GM12891 (cell line): ENCODE measurements around the gene MBOAT7.
"Not testable (repeated sequence)": the region's sequence is repeated elsewhere in the genome, so short reads cannot be mapped to it uniquely, and the experiment has no call there.

Experiments used
- DNase-seq: peaks from one replicate; pipeline ENCODE4 v3.0.0; 2011; ENCODE audit warnings: low spot score; ENCODE audit not compliant: insufficient read length
- FAIRE-seq: peaks from 2 replicates; lab custom pipeline; 2011; peaks lifted over from hg19 to GRCh38; lab: Jason Lieb, UNC
- PAX5 ChIP-seq: IDR thresholded peaks from 2 replicates; pipeline ENCODE4 v1.6.1; 2011; ENCODE audit warnings: low read length, moderate library complexity, mild to moderate bottlenecking; ENCODE audit not compliant: insufficient read depth, severe bottlenecking
- POLR2A ChIP-seq: IDR thresholded peaks from 2 replicates; pipeline ENCODE4 v1.6.1; 2011; ENCODE audit warnings: low read depth, low read length, control low read depth
- POLR2AphosphoS5 ChIP-seq: IDR thresholded peaks from 2 replicates; pipeline ENCODE4 v1.6.1; 2011; ENCODE audit warnings: low read depth, low read length, control low read depth
- POU2F2 ChIP-seq: IDR thresholded peaks from 2 replicates; pipeline ENCODE4 v1.6.1; 2011; ENCODE audit warnings: low read depth, mild to moderate bottlenecking, control low read depth, low read length, moderate library complexity
- SPI1 ChIP-seq: IDR thresholded peaks from 2 replicates; pipeline ENCODE4 v1.6.1; 2011; ENCODE audit warnings: low read depth, low read length, control low read depth
- TAF1 ChIP-seq: IDR thresholded peaks from 2 replicates; pipeline ENCODE4 v1.6.1; 2011; ENCODE audit warnings: low read depth, low read length, control low read depth

MBOAT7 gene

DNA sequence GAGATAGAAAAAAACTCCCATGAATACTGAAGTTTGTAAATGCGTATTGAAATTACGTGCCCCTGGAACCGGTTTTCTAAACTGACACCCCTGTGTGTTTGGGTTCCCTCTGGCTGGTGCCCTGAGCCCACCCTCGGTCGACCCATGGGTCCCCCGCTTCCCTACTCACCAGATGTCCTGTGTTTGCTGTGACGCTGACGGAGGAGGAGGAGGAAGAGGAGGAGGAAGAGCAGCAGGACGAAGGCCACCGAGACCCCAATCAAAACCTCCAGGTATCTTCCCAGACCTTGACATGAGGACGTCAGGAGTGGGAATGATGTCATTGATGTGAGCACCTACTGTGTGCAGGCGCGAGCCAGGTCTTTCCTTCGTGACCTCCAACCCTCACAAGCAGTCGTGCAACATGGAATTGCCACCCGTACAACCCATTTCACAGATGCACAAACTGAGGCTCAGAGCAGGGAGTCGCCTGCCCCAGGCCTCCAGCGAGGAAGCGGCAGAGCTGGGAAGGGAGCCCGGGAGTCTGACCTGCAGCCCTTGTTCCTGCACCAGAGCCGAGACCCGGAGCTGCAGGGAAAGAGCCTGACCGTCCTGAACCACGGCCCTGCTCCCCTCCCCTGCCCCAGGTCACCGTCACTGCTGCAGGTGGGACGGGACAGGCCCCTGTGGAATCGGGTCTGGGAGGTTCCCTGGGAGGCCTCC lies 29.7 kb upstream of the MBOAT7 start:
- FAIRE-seq = no peak
- TF ChIP-seq TAF1 (no peak), SPI1 (no peak), POU2F2 (no peak), POLR2A (no peak), PAX5 (no peak), POLR2AphosphoS5 (no peak)
- DNase-seq = no peak

DNA sequence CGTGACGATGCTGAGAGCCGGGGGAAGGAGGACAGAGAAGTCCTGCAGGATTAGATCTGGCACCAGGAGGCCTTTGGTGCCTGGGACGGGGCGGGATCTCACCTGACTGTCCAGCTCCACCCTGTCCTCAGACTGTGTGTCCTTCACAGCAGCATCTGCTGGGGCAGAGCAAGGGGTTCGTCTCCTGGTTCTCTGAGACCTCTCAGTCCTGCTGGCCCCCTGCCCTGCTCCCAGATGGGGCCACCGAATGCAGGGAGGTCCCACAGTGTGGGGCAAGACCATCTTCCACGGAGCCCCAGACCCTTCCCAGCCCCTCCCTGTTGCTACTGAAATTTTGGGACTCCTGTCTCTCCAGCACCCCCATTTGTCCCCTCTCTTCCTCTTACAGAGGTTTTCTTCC lies 28.9 kb upstream of the MBOAT7 start:
- no peak for FAIRE-seq
- TF ChIP-seq TAF1 (no peak), POLR2AphosphoS5 (no peak), POU2F2 (no peak), PAX5 (no peak), POLR2A (no peak), SPI1 (no peak)
- no peak for DNase-seq

DNA sequence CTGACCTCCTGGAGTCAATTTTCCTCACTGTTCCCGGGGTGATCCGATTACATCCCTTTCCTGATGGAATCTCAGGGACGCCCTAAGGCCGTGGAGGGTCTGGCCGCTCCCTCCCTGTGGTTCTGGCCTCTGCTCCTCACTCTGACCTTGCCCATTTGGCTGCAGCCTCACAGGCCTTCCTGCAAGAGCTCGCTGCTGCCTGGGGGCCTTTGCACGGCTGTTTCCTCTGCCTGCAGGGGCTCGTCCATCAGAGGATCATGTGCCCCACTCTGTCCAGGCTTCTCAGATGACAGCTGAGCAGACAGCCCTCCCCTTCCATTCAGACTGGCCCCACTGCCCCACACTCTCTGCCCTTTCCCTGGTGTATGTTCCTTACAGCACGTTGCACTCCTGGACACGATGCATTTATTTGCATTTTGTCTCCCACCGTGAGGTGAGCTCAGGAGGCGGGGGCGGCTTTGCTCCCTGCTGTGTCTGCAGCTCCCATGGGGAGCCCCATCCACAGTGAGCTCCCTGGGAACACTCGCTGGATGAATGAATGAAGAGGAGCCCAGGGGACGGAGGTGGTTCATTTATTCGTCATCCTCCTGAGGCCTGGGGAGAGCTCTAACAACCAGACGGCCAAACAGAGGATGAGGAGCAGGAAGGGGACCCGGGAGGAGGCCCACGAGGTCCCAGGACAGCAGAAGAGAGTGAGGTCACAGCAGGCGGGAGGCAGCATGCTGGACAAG lies 28.3 kb upstream of the MBOAT7 start:
- DNase-seq, FAIRE-seq: not testable (repeated sequence)

DNA sequence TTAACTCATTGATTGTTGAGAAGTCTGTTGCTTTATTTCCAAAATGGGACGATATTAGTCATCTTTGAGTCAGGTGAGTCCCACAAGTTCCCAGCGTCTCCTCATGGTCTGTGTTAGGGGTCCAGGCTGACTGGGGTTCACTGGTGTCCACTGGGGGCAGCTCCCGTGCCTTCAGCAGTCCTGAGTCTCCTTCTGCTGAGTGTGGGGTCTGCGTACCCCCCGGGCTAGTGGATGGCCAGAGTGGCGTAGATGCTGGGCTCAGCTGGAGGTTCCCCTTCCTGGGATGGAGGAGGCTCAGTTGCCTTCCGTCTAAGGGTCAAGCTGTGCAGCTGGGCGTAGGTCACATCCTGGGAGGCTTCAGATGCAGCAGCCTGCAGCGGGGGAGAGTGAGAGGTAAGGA lies 27.5 kb upstream of the MBOAT7 start:
- no peak for FAIRE-seq
- no peak for DNase-seq
- TF ChIP-seq POU2F2 (no peak), TAF1 (no peak), POLR2AphosphoS5 (no peak), POLR2A (no peak)

DNA sequence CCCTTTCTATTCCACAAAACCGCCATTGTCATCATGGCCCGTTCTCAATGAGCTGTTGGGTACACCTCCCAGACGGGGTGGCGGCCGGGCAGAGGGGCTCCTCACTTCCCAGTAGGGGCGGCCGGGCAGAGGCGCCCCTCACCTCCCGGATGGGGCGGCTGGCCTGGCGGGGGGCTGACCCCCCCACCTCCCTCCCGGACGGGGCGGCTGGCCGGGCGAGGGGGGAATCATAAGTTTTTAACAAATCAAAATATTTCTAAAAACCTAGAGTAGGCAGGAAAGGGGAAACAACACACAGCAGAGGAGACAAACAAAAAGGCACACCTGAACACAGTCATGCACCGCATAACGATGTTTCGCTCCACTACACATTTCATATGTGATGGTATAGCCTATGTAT lies 25.4 kb upstream of the MBOAT7 start:
- FAIRE-seq, DNase-seq: not testable (repeated sequence)

DNA sequence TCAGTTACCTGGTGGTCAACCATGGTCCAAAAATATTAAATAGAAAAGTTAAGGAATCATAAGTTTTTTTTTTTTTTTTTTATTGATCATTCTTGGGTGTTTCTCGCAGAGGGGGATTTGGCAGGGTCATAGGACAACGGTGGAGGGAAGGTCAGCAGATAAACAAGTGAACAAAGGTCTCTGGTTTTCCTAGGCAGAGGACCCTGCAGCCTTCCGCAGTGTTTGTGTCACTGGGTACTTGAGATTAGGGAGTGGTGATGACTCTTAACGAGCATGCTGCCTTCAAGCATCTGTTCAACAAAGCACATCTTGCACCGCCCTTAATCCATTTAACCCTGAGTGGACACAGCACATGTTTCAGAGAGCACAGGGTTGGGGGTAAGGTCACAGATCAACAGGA lies 24.8 kb upstream of the MBOAT7 start:
- FAIRE-seq, DNase-seq: not testable (repeated sequence)

DNA sequence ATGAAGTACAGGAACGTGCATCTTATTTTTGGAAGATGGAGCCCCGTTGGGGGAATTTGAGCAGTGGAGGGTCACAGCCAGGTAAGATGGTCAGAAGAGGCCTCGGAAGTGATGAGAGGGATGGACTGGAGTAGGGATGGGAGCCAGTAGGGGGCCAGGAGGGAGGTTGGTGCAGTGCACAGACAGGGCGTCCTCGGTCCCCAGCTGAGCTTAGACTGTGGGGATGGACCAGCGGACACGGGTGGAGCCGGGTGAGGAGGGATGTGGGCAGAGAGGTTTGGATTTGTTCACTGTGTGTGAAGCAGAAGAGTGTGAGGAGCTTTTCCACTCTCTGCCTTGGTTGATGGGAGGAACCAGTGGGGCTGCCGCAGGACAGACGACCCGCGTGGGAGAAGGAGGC lies 21.9 kb upstream of the MBOAT7 start:
- TF ChIP-seq PAX5 = no peak
- FAIRE-seq = no peak

DNA sequence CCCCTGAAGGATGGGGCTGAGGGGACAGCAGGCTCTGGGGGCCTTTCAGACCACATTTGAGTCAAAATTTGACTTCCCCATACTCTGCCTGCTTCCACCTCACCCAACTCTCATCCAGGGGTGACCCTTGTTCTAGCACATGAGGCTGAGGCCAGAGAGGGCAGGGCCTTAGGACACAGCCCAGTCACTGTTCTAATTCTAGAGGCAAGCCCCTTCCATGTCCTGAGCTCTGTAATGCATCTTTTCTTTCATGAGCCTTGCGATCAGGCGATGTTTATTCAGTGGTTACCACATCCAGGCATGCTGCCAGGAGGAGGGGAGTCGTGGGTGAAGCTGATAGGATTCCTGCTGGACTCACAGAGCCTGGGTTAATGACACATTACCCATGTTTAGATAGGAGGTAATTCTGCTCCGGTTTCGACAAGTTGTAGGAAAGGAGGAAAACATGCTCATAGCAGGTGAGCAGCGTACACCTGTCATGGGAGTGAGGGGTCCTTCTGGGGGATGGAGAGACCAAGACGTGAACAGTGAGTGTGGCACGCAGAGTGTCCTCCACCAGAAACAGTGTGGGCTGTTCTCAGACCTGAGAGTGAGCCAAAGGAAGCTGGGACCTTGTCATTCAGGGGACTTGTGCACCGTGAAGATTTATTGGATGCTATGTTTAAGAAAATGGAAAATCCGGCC lies 20.6 kb upstream of the MBOAT7 start:
- DNase-seq (no peak), FAIRE-seq (peak; percentile 64)
- TF ChIP-seq POLR2AphosphoS5 = no peak
- TF ChIP-seq POLR2A = peak; percentile 52; the same call in 1 of the 2 replicates
- TF ChIP-seq POU2F2 = no peak
- peak; percentile 12; the same call in 1 of the 2 replicates for TF ChIP-seq SPI1

More for the DNA sequence above, 21.9 kb upstream of the MBOAT7 start:
- DNase-seq = no peak

DNA sequence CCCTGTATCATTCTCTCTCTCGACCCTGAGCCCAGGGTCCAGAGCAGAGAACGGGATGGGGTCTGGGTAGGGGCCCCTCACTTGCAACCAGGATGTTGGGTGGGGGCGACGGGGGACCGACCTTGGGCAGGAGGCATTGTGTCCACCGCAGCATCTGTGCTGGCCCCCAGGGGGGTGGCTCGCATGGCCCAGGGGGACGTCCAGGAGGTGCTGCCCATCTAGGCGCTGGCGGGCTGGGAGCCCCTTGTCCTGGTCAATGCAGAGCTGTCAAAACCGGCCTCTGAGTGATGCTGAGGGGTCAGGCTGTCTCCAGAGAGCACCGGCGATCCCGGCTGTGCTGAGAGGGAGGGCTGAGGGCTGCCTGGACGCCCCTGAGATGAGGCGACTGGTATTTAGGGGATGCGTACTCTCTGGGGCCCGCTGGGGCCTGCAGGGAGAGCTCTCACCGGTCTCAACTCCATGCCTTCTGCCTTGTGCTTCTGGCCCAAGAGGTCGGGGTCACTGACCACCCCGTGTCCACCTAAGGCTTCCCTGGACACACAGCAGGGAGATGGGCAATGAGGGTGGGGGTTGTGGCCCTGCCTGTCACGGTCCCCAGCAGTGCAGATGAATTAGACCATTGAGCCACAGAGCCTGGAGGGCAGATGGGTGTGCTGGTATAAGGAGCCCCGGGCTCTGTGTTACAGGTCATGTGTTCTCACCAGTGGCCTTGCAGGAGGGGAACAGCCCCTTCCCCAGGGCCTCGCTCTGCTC lies 19.9 kb upstream of the MBOAT7 start:
- no peak for DNase-seq
- FAIRE-seq = peak; percentile 9
- TF ChIP-seq POU2F2 (no peak), SPI1 (no peak), PAX5 (no peak), POLR2AphosphoS5 (no peak; the same call in 1 of the 2 replicates), TAF1 (no peak), POLR2A (no peak)

DNA sequence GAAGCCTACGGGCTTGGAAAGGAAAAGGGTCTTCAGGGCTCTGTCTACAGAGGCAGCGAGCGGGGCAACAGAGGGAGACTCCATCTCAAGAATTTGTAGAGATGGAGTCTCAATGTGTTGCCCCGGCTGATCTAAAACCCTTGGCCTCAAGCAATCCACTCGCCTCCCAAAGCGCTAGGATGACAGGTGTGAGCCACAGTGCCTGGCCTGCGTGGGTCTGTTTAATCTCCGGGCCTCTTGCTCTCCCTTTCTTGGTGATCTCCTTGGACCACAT lies 19.3 kb upstream of the MBOAT7 start:
- no peak for TF ChIP-seq POLR2A
- TF ChIP-seq SPI1 = no peak
- FAIRE-seq (no peak), DNase-seq (no peak)

DNA sequence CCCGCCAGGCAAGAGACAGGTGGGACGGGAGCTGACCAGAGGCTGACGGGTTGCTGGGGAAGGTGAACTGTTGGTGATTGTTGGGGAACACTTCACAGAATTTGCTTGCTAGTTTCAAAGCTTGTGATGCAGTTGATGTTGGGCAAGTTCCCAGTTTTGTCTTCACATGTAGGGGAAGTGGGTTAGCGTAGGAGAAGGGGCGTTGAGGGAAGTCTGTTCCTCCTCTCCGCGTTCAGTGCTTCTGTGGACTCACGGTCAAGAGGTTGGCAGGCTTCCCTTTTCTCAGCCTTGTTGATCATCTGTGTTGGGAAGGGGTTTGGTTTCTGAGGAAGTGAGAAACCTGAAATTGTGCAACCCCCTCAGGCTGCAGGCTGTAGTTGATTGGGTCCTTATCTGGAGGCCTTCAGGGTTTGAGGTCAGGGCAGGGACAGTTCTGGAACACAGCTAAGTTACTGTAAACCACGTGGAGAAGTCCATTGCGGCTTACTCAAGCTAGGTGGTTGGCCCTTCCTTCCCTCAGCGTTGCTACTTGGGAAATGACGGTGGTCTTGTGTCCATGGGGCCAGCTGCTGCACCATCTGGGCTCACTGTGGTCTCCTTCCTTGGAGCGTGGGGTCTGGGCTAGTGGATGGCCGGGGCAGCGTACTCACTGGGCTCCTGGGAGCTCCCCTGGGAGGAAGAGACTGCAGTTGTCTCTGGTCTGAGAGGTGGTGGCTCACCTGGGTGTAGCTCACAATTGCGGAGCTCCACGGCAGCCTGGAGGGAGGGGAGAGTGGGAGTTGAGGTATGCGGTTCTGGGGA lies 18.8 kb upstream of the MBOAT7 start:
- TF ChIP-seq POU2F2 (peak; percentile 8; the same call in 1 of the 2 replicates), PAX5 (no peak), POLR2AphosphoS5 (peak; percentile 88), SPI1 (peak; percentile 95)
- DNase-seq = no peak
- peak; percentile 85 for FAIRE-seq
